IMR-90 (cell line): ENCODE results near the gene PRRG1. TPM values are rescaled to one million over a fixed set of nuclear protein-coding genes. Genes with fewer than 3 reads are reported as not detected.
"Not testable (repeated sequence)": the region's sequence is repeated elsewhere in the genome, so short reads cannot be mapped to it uniquely, and the experiment has no call there.

Experiments
- ATAC-seq: fragments of 200-7000 bp; cut with Tn5 transposase; 2 replicates; pipeline ENCODE4 v1.9.1; 2020; ENCODE audit warnings: low read depth, mild to moderate bottlenecking, moderate library complexity
- BruUV-seq: library from RNA; stranded (reverse); fragments of 400-500 nt; replicated peaks from 2 replicates; lab custom pipeline; 2021; lab: Mats Ljungman, UMichigan
- CTCF ChIA-PET: fragments of 300-600 bp; formaldehyde crosslinking; extraction: SDS; loops from one replicate; lab custom pipeline; 2021; ENCODE audit warnings: antibody characterized with exemption; lab: Yijun Ruan, JAX
- POLR2A ChIA-PET: fragments of 300-600 bp; sonication (Branson Sonifier 250); formaldehyde crosslinking; loops from one replicate; lab custom pipeline; 2022; ENCODE audit warnings: antibody characterized with exemption; ENCODE audit not compliant: unreplicated experiment; lab: Charles Lee
- DNase-seq: peaks from one replicate; pipeline ENCODE4 v3.0.0; 2013
- H2AFZ ChIP-seq: replicated peaks from 2 replicates; pipeline ENCODE3; 2013; ENCODE audit warnings: low read length, mild to moderate bottlenecking; ENCODE audit not compliant: poor library complexity
- H2AK5ac ChIP-seq: 2 replicates; pipeline ENCODE4 v1.6.1; 2013; ENCODE audit warnings: low read depth, low read length, inconsistent platforms
- H2AK9ac ChIP-seq: replicated peaks from 2 replicates; pipeline ENCODE3; 2013; ENCODE audit warnings: mild to moderate bottlenecking, low read depth, low read length, moderate library complexity; ENCODE audit not compliant: poor library complexity
- H2BK120ac ChIP-seq: 2 replicates; pipeline ENCODE4 v1.6.1; 2013; ENCODE audit warnings: low read depth, low read length, inconsistent platforms
- H2BK15ac ChIP-seq: 3 replicates; pipeline ENCODE4 v1.6.1; 2013; ENCODE audit warnings: low read depth, low read length, inconsistent platforms
- H2BK20ac ChIP-seq: 2 replicates; pipeline ENCODE4 v1.6.1; 2013; ENCODE audit warnings: low read depth, mild to moderate bottlenecking, inconsistent platforms, low read length, moderate library complexity
- H2BK5ac ChIP-seq: 2 replicates; pipeline ENCODE4 v1.6.1; 2013; ENCODE audit warnings: mild to moderate bottlenecking, low read depth, low read length, inconsistent platforms; ENCODE audit not compliant: poor library complexity, severe bottlenecking
- H3K14ac ChIP-seq: replicated peaks from 2 replicates; pipeline ENCODE4 v1.6.1; 2013; ENCODE audit warnings: low read depth, low read length, inconsistent platforms
- H3K18ac ChIP-seq: 2 replicates; pipeline ENCODE4 v1.6.1; 2013; ENCODE audit warnings: low read depth, low read length, control low read depth
- H3K23ac ChIP-seq: 2 replicates; pipeline ENCODE4 v1.6.1; 2013; ENCODE audit warnings: low read depth, low read length, inconsistent platforms
- H3K27ac ChIP-seq: 2 replicates; pipeline ENCODE4 v1.5.1; 2013; ENCODE audit warnings: mild to moderate bottlenecking, control low read depth, low read length; ENCODE audit not compliant: insufficient read depth
- H3K27me3 ChIP-seq: 2 replicates; pipeline ENCODE4 v1.6.1; 2013; ENCODE audit warnings: low read length; ENCODE audit not compliant: control insufficient read depth, insufficient read depth
- H3K36me3 ChIP-seq: 2 replicates; pipeline ENCODE4 v1.6.1; 2013; ENCODE audit warnings: low read length, mixed read lengths; ENCODE audit not compliant: control insufficient read depth, insufficient read depth
- H3K4ac ChIP-seq: 2 replicates; pipeline ENCODE4 v1.6.1; 2013; ENCODE audit warnings: low read depth, low read length, inconsistent platforms
- H3K4me1 ChIP-seq: 2 replicates; pipeline ENCODE4 v1.6.1; 2013; ENCODE audit warnings: low read length, mixed read lengths; ENCODE audit not compliant: control insufficient read depth, insufficient read depth
- H3K4me2 ChIP-seq: 2 replicates; pipeline ENCODE4 v1.6.1; 2013; ENCODE audit warnings: low read depth, mild to moderate bottlenecking, control low read depth, low read length, moderate library complexity
- H3K4me3 ChIP-seq: 2 replicates; pipeline ENCODE4 v1.5.1; 2013; ENCODE audit warnings: low read depth, mild to moderate bottlenecking, control low read depth, low read length, moderate library complexity; ENCODE audit not compliant: insufficient read depth
- H3K56ac ChIP-seq: 2 replicates; pipeline ENCODE4 v1.6.1; 2013; ENCODE audit warnings: low read length, inconsistent platforms; ENCODE audit not compliant: insufficient read depth; ENCODE audit errors: extremely low read depth
- H3K79me1 ChIP-seq, 2 experiments: 2 replicates each; pipeline ENCODE4 v1.6.1; 2013; ENCODE audit warnings: low read length in 2 of 2, inconsistent platforms in 1 of 2, low read depth in 1 of 2
- H3K9ac ChIP-seq: 2 replicates; pipeline ENCODE4 v1.6.1; 2013; ENCODE audit warnings: low read depth, low read length, control low read depth
- H3K9me1 ChIP-seq: 2 replicates; pipeline ENCODE4 v1.6.1; 2013; ENCODE audit warnings: low read length, inconsistent platforms; ENCODE audit not compliant: insufficient read depth
- H3K9me3 ChIP-seq: 2 replicates; pipeline ENCODE4 v1.6.1; 2013; ENCODE audit warnings: low read length; ENCODE audit not compliant: control insufficient read depth, insufficient read depth
- H4K20me1 ChIP-seq: 2 replicates; pipeline ENCODE4 v1.6.1; 2013; ENCODE audit warnings: low read length, inconsistent platforms; ENCODE audit not compliant: insufficient read depth
- H4K5ac ChIP-seq: 2 replicates; pipeline ENCODE4 v1.6.1; 2013; ENCODE audit warnings: mild to moderate bottlenecking, low read depth, low read length, control low read depth
- H4K8ac ChIP-seq, 2 experiments: 2 replicates each; pipeline ENCODE4 v1.6.1; 2013; ENCODE audit warnings: low read depth in 2 of 2, low read length in 2 of 2, control low read depth in 1 of 2, inconsistent platforms in 1 of 2
- H4K91ac ChIP-seq: 2 replicates; pipeline ENCODE4 v1.6.1; 2013; ENCODE audit warnings: low read depth, low read length, inconsistent platforms; ENCODE audit not compliant: insufficient read depth
- WGBS, 2 experiments: methylation state at CpG; one replicate each; pipeline versions ENCODE4 v1.1.5 to v1.1.7; 2013; ENCODE audit warnings: missing lambda C conversion rate in 2 of 2; ENCODE audit not compliant: insufficient read length in 1 of 2; ENCODE audit errors: extremely low coverage in 2 of 2; 5-methylcytosine and 5-hydroxymethylcytosine counted together
- dilution Hi-C: fragments of 300-500 bp; cut with HindIII; formaldehyde crosslinking; loops from one replicate; pipeline ENCODE4 v1.14.3; 2018; ENCODE audit warnings: low sequenced_read_pairs; ENCODE audit not compliant: unreplicated experiment
- in situ Hi-C: fragments of 300-500 bp; cut with MboI; formaldehyde crosslinking; loops from 3 replicates; pipeline ENCODE4 v1.14.3; 2019; ENCODE audit warnings: low sequenced_read_pairs, inconsistent platforms, mixed read lengths
- intact Hi-C: fragments of 100-400 bp; cut with micrococcal nuclease; formaldehyde crosslinking; loops from 2 replicates; pipeline ENCODE4 v1.10.0; 2022
- polyA plus RNA-seq, 3 experiments: library from polyadenylated mRNA; depleted of rRNA; stranded (reverse); fragments of >200 nt; gene quantifications; 2 replicates each; pipeline ENCODE4 v1.2.3, GENCODE V29; 2012; ENCODE audit warnings: low replicate concordance in 1 of 3
- total RNA-seq: library from RNA; depleted of rRNA; stranded (reverse); fragments of >200 nt; gene quantifications from 2 replicates; pipeline ENCODE4 v1.2.3, GENCODE V29; 2012

The PRRG1 gene
- total and polyA plus RNA-seq, 2 of the 4 experiments (the other 2 are of a cell fraction), result 9.0 to 11.1 TPM

DNA sequence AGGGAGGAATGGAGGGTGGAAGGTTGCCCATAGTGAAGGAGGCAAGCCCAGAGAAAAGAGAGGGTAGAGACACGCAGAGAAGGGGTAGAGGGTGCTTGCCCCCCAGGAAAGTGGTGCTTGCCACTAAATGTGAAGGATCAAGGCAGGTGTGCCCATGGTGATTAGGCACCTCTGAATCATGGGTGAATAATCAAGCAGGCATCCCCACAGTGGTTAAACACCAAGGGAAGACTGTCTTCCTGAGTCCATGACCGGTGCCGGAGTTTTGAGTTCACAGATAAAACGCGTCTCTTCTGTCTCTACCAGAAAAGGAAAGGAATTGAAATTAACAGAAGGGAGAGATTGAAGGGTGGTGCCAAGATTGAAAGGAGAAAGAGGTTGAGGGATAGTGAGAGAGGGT lies 111.1 kb downstream of the PRRG1 start:
- H3K27ac ChIP-seq, H2BK20ac ChIP-seq, H4K8ac ChIP-seq, H4K91ac ChIP-seq, H4K5ac ChIP-seq, H3K79me1 ChIP-seq, BruUV-seq, H2BK5ac ChIP-seq, H2AK5ac ChIP-seq, H3K23ac ChIP-seq, dilution Hi-C loops, H3K56ac ChIP-seq, H3K36me3 ChIP-seq, H3K18ac ChIP-seq, CTCF ChIA-PET, intact Hi-C loops, H3K9me3 ChIP-seq, H2BK15ac ChIP-seq, H3K14ac ChIP-seq, H4K20me1 ChIP-seq, DNase-seq, H3K9me1 ChIP-seq, H3K4ac ChIP-seq, H3K27me3 ChIP-seq, H2AFZ ChIP-seq, H2BK120ac ChIP-seq, H3K4me1 ChIP-seq, H2AK9ac ChIP-seq, H3K4me2 ChIP-seq, POLR2A ChIA-PET, H3K4me3 ChIP-seq, in situ Hi-C loops, H3K9ac ChIP-seq, ATAC-seq: not testable (repeated sequence)
- WGBS, 2 experiments, result no CpG with 5 or more reads among the region's 5 CpGs
